ENCODE results near the gene SRP9. TPM values are rescaled to one million over a fixed set of nuclear protein-coding genes. Genes with fewer than 3 reads are reported as not detected.
"Not testable (repeated sequence)": the region's sequence is repeated elsewhere in the genome, so short reads cannot be mapped to it uniquely, and the experiment has no call there.

Gene SRP9
- total and polyA plus RNA-seq, 10 donors = 145 to 269 (median 169) TPM

- 76 to 89% (median 83%) methylated on average over 8 of the region's 8 CpGs for WGBS, 5 donors
- Histone ChIP-seq H3K4me1 (peaks cover 34 to 84% (median 73%) of the 10 kb centered on the region in 6 donors), H3K4me3 (peak overlapping the region in 1 of 8 donors; percentile 85)
Measured at GRCh38 chr1:225812488-225813213, 35.0 kb downstream of the SRP9 start.

GRCh38 chr1:225813214-225813964 lies 35.8 kb downstream of the SRP9 start:
- Histone ChIP-seq H3K27ac (peak overlapping the region; percentile 39 to 90 (median 85)), H3K27me3 (replicated peaks in 1 of 7) (peaks cover 0 to 15% (median 0%) of the 10 kb centered on the region in 7 donors), H3K9me3 (no peaks in the 10 kb centered on the region), H3K4me1 (peaks cover 40 to 91% (median 80%) of the 10 kb centered on the region in 6 donors), H3K36me3 (no peaks in the 10 kb centered on the region), H3K4me3 (peak overlapping the region in 1 of 8 donors; percentile 20)
- DNase-seq = no peak
- TF ChIP-seq CTCF (IDR thresholded peaks at IDR 0.05 in 8 of 11, conservative IDR thresholded peaks at IDR 0.05 in 3 of 11) (no peak), POLR2A (IDR thresholded peaks at IDR 0.05) (no peak), POLR2AphosphoS5 (IDR thresholded peaks at IDR 0.05) (peak; percentile 11 to 76 (median 71))
- WGBS, 5 donors = 28 to 50% (median 40%) methylated on average over 9 to 10 of the region's 10 CpGs
- intact Hi-C loops (cut with DNase I; ENCODE audit: low total_unique reads) = no loop called here

More at GRCh38 chr1:225812488-225813213, 35.0 kb downstream of the SRP9 start:
- TF ChIP-seq CTCF (IDR thresholded peaks at IDR 0.05 in 8 of 11, conservative IDR thresholded peaks at IDR 0.05 in 3 of 11) = no peak
- no peak for TF ChIP-seq POLR2A (IDR thresholded peaks at IDR 0.05)
- TF ChIP-seq POLR2AphosphoS5 (IDR thresholded peaks at IDR 0.05) = no peak
- Histone ChIP-seq H3K9me3 (no peaks in the 10 kb centered on the region), H3K27ac (peak overlapping the region; percentile 39 to 90 (median 85)), H3K36me3 (no peaks in the 10 kb centered on the region), H3K27me3 (replicated peaks in 1 of 7) (peaks cover 0 to 15% (median 0%) of the 10 kb centered on the region in 7 donors)
- intact Hi-C loops (cut with DNase I; ENCODE audit: low total_unique reads) = no loop called here
- DNase-seq = no peak

GRCh38 chr1:225814381-225814780 lies 36.8 kb downstream of the SRP9 start:
- Histone ChIP-seq H3K27ac (peak overlapping the region; percentile 36 to 90 (median 85)), H3K27me3 (replicated peaks in 1 of 7) (peaks cover 0 to 14% (median 0%) of the 10 kb centered on the region in 7 donors)
- intact Hi-C loops (cut with DNase I; ENCODE audit: low total_unique reads) = no loop called here

GRCh38 chr1:225815090-225815489 lies 37.5 kb downstream of the SRP9 start:
- not testable (repeated sequence) for DNase-seq

More at GRCh38 chr1:225814381-225814780, 36.8 kb downstream of the SRP9 start:
- H3K4me1 ChIP-seq = peaks cover 42 to 96% (median 83%) of the 10 kb centered on the region in 6 donors
- TF ChIP-seq POLR2A (IDR thresholded peaks at IDR 0.05) (no peak), POLR2AphosphoS5 (IDR thresholded peaks at IDR 0.05) (peak in 2 of 3 donors; percentile 34 to 48)
- H3K4me3 ChIP-seq = no peak overlapping the region
- no peak for DNase-seq
- no peaks in the 10 kb centered on the region for H3K9me3 ChIP-seq
- no peaks in the 10 kb centered on the region for H3K36me3 ChIP-seq
- WGBS, 5 donors = 55 to 68% (median 67%) methylated on average over 4 to 7 of the region's 7 CpGs

More at GRCh38 chr1:225815090-225815489, 37.5 kb downstream of the SRP9 start:
- H3K9me3 ChIP-seq; H3K36me3 ChIP-seq; H3K4me3 ChIP-seq; H3K27me3 ChIP-seq (replicated peaks in 1 of 7); intact Hi-C loops (cut with DNase I; ENCODE audit: low total_unique reads): not testable (repeated sequence)
- peak overlapping the region; percentile 36 to 90 (median 86) for H3K27ac ChIP-seq
- peaks cover 42 to 98% (median 80%) of the 10 kb centered on the region in 6 donors for H3K4me1 ChIP-seq
- 78 to 94% (median 89%) methylated on average over 6 to 7 of the region's 7 CpGs for WGBS, 5 donors

All from spleen (tissue), 11 donors.